Panc1 (cell line): Measurements from ENCODE around the gene TFB2M. TPM values are rescaled to one million over a fixed set of nuclear protein-coding genes. Genes with fewer than 3 reads are reported as not detected.

Experiments used
- ATAC-seq: fragments of 200-7000 bp; cut with Tn5 transposase; 2 replicates; pipeline ENCODE4 v1.9.1; 2020; ENCODE audit warnings: mild to moderate bottlenecking, moderate library complexity
- BruUV-seq: library from RNA; stranded (reverse); fragments of 400-500 nt; replicated peaks from 2 replicates; lab custom pipeline; 2021; lab: Mats Ljungman, UMichigan
- CTCF ChIA-PET: fragments of 300-600 bp; sonication (Branson Sonifier 250); formaldehyde crosslinking; loops from one replicate; lab custom pipeline; 2022; ENCODE audit warnings: antibody characterized with exemption; lab: Charles Lee
- POLR2A ChIA-PET: fragments of 300-600 bp; sonication (Branson Sonifier 250); formaldehyde crosslinking; loops from one replicate; lab custom pipeline; 2022; ENCODE audit warnings: antibody characterized with exemption; lab: Charles Lee
- DNase-seq: peaks from one replicate; pipeline ENCODE4 v3.0.0-alpha.2; 2010; ENCODE audit warnings: low read depth, low spot score
- H3K27ac ChIP-seq: 2 replicates; pipeline ENCODE4 v1.5.1; 2011; ENCODE audit warnings: mild to moderate bottlenecking, low read length, inconsistent platforms
- H3K27me3 ChIP-seq: fragments of 200-500 bp; sonication (Bioruptor generic); 2 replicates; pipeline ENCODE4 v1.6.0; 2014; ENCODE audit warnings: low read length, inconsistent platforms; ENCODE audit not compliant: control insufficient read depth, insufficient read depth
- H3K36me3 ChIP-seq: fragments of 200-500 bp; sonication (Bioruptor generic); 2 replicates; pipeline ENCODE4 v1.5.1; 2014; ENCODE audit warnings: inconsistent platforms, mild to moderate bottlenecking, low read length, moderate library complexity; ENCODE audit not compliant: control insufficient read depth, insufficient read depth
- H3K4me1 ChIP-seq: 2 replicates; pipeline ENCODE4 v1.5.1; 2011; ENCODE audit warnings: inconsistent platforms, mild to moderate bottlenecking, low read length, moderate library complexity; ENCODE audit not compliant: control insufficient read depth, insufficient read depth
- H3K4me3 ChIP-seq, 2 experiments: 2 replicates each; pipeline ENCODE4 v1.5.1; 2011 to 2012; ENCODE audit warnings: low read depth in 2 of 2, low read length in 2 of 2, mild to moderate bottlenecking in 2 of 2, inconsistent platforms in 1 of 2, moderate library complexity in 1 of 2
- H3K9me3 ChIP-seq: fragments of 200-500 bp; sonication (Bioruptor generic); 2 replicates; pipeline ENCODE4 v1.5.1; 2014; ENCODE audit warnings: low read depth, mild to moderate bottlenecking, inconsistent platforms, low read length, moderate library complexity; ENCODE audit not compliant: control insufficient read depth, insufficient read depth
- CTCF ChIP-seq: fragments of 450-650 bp; IDR thresholded peaks from 2 replicates; pipeline ENCODE4 v1.5.1; 2017; ENCODE audit warnings: mild to moderate bottlenecking
- POLR2AphosphoS5 ChIP-seq: IDR thresholded peaks from 2 replicates; pipeline ENCODE4 v1.6.1; 2012; ENCODE audit warnings: mild to moderate bottlenecking, low read depth, low read length, moderate library complexity
- REST ChIP-seq, 2 experiments: IDR thresholded peaks; 2 replicates each; pipeline ENCODE4 v1.6.1; 2011 to 2012; ENCODE audit warnings: low read depth in 2 of 2, control low read depth in 1 of 2, low read length in 1 of 2, mild to moderate bottlenecking in 1 of 2, moderate library complexity in 1 of 2; ENCODE audit not compliant: insufficient read depth in 1 of 2
- SIN3A ChIP-seq: IDR thresholded peaks from 2 replicates; pipeline ENCODE4 v1.6.1; 2012; ENCODE audit warnings: low read depth, mild to moderate bottlenecking, low read length, moderate library complexity, borderline replicate concordance; ENCODE audit not compliant: insufficient read depth
- TCF7L2 ChIP-seq: IDR thresholded peaks from 2 replicates; pipeline ENCODE4 v1.6.1; 2011; ENCODE audit warnings: mild to moderate bottlenecking, low read depth, low read length, inconsistent platforms
- in situ Hi-C: cut with HindIII; loops from 2 replicates; pipeline ENCODE4 v1.10.0; 2016; ENCODE audit warnings: low sequenced_read_pairs, low pct_unique_long_range_greater_than_20kb
- intact Hi-C: fragments of 100-400 bp; cut with micrococcal nuclease; formaldehyde crosslinking; loops from one replicate; pipeline ENCODE4 v1.10.0; 2022; ENCODE audit not compliant: unreplicated experiment
- total RNA-seq: library from RNA; stranded (reverse); gene quantifications from one replicate; pipeline ENCODE4 v1.2.1, GENCODE V29; 2021; ENCODE audit not compliant: unreplicated experiment

TFB2M gene
- total RNA-seq, 1 experiment from 2014 or later: 21.0 TPM

GRCh38 chr1:246512230-246512629 lies 53.8 kb downstream of the TFB2M start:
- ATAC-seq: no peak
- DNase-seq: no peak
- ChIA-PET CTCF (no interaction called here), POLR2A (no interaction called here)
- Histone ChIP-seq H3K27ac (no peak overlapping the region), H3K4me3 (no peak overlapping the region), H3K4me1 (no peaks in the 10 kb centered on the region), H3K27me3 (no peaks in the 10 kb centered on the region), H3K9me3 (peaks cover 4% of the 10 kb centered on the region; the same call in 1 of the 2 replicates), H3K36me3 (no peaks in the 10 kb centered on the region)
- intact Hi-C loops (no loop called here), in situ Hi-C loops (no loop called here)
- TF ChIP-seq SIN3A (no peak), TCF7L2 (no peak), POLR2AphosphoS5 (no peak), REST (IDR thresholded peaks at IDR 0.05; ENCODE audit: insufficient read depth in 1 of 2, low read depth in 2 of 2, low read length in 1 of 2) (no peak), CTCF (no peak)
- BruUV-seq: no TSS peak

- ChIA-PET CTCF (no interaction called here), POLR2A (no interaction called here)
- peaks cover 4% of the 10 kb centered on the region; the same call in 1 of the 2 replicates for H3K36me3 ChIP-seq
- in situ Hi-C loops (no loop called here), intact Hi-C loops (no loop called here)
- no peak for TF ChIP-seq SIN3A
- TF ChIP-seq POLR2AphosphoS5: no peak
- no peak for TF ChIP-seq TCF7L2
- no peak for TF ChIP-seq REST (IDR thresholded peaks at IDR 0.05; ENCODE audit: insufficient read depth in 1 of 2, low read depth in 2 of 2, low read length in 1 of 2)
- no peak for TF ChIP-seq CTCF
- H3K27me3 ChIP-seq: no peaks in the 10 kb centered on the region
- no TSS peak for BruUV-seq
- ATAC-seq: no peak
- no peak overlapping the region for H3K4me3 ChIP-seq
- H3K9me3 ChIP-seq: peaks cover 4% of the 10 kb centered on the region; the same call in 1 of the 2 replicates
- no peaks in the 10 kb centered on the region for H3K4me1 ChIP-seq
- H3K27ac ChIP-seq: no peak overlapping the region
- DNase-seq: no peak
Measured at GRCh38 chr1:246511203-246511602, 54.9 kb downstream of the TFB2M start.
